Stomach (tissue), 4 donors: ENCODE data around the gene PDIK1L.

ENCODE experiments used
- CTCF ChIP-seq, 7 experiments: fragments of 450-650 bp in 4 of 7; fragments of 200-600 bp in 3 of 7; sonication (generic) in 3 of 7; IDR thresholded peaks; one replicate each; pipeline ENCODE4 v1.5.1; 2016 to 2019; ENCODE audit warnings: antibody characterized with exemption in 7 of 7, control low read depth in 2 of 7, mild to moderate bottlenecking in 1 of 7
- POLR2AphosphoS5 ChIP-seq, 3 donors: sonication (generic); formaldehyde crosslinking; IDR thresholded peaks; one replicate each; pipeline ENCODE4 v1.6.1; 2016; ENCODE audit warnings: antibody characterized with exemption in 3 of 3

DNA sequence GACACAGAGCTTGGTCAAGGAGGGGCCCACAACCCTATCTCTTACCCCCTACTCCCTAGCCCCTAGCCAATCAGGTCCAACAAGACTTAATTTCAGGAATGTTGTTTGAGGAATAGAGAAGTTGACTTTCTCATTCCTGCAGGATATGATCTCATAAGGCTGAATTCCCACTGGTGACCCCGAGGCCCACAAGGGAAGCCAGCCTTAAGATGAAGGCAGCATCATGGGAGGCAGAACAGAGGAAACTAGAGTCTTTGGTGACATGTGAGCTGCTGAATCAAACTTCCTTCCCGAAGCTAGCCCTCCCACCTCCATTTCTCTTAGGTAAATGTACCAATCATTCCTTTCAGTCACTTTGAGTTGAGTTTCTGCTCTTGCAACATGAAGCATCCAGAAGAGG lies 9.1 kb upstream of the PDIK1L start:
- TF ChIP-seq CTCF (IDR thresholded peaks at IDR 0.05) (no peak), POLR2AphosphoS5 (IDR thresholded peaks at IDR 0.05) (no peak)
